OCI-LY7 (cell line): ENCODE data around the gene ERGIC1. TPM values are rescaled to one million over a fixed set of nuclear protein-coding genes. Genes with fewer than 3 reads are reported as not detected.

Source experiments
- BruUV-seq: library from RNA; stranded (reverse); fragments of 400-500 nt; replicated peaks from 2 replicates; lab custom pipeline; 2021; lab: Mats Ljungman, UMichigan
- CTCF ChIA-PET: fragments of 300-600 bp; sonication (Branson Sonifier 250); formaldehyde crosslinking; loops from one replicate; lab custom pipeline; 2022; ENCODE audit warnings: antibody characterized with exemption; ENCODE audit not compliant: unreplicated experiment; lab: Charles Lee
- POLR2A ChIA-PET: fragments of 300-600 bp; sonication (Branson Sonifier 250); formaldehyde crosslinking; loops from one replicate; lab custom pipeline; 2022; ENCODE audit warnings: antibody characterized with exemption; lab: Charles Lee
- DNase-seq: peaks from one replicate; pipeline ENCODE4 v3.0.0-alpha.2; 2015; ENCODE audit warnings: low spot score
- H2AFZ ChIP-seq: fragments of 200-600 bp; sonication (generic), shearing (Covaris generic); 2 replicates; pipeline ENCODE4 v1.6.1; 2014; ENCODE audit warnings: mild to moderate bottlenecking, antibody characterized with exemption, low read length, moderate library complexity
- H3K27ac ChIP-seq: fragments of 200-600 bp; sonication (generic); 2 replicates; pipeline ENCODE4 v1.5.1; 2014; ENCODE audit warnings: mixed run types, low read depth, mild to moderate bottlenecking, moderate library complexity, low read length, inconsistent platforms; ENCODE audit not compliant: poor library complexity, severe bottlenecking
- H3K36me3 ChIP-seq: fragments of 200-600 bp; sonication (generic); 2 replicates; pipeline ENCODE4 v1.6.1; 2014; ENCODE audit warnings: mild to moderate bottlenecking, antibody characterized with exemption, low read length, moderate library complexity, mixed read lengths; ENCODE audit not compliant: insufficient read depth
- H3K4me1 ChIP-seq: fragments of 200-600 bp; sonication (generic); 2 replicates; pipeline ENCODE4 v1.5.1; 2014; ENCODE audit warnings: mild to moderate bottlenecking, low read length; ENCODE audit not compliant: insufficient read depth, poor library complexity, severe bottlenecking
- H3K4me2 ChIP-seq: fragments of 200-600 bp; sonication (generic); 2 replicates; pipeline ENCODE4 v1.6.1; 2014; ENCODE audit warnings: mild to moderate bottlenecking, low read length
- H3K4me3 ChIP-seq: fragments of 200-600 bp; sonication (generic); 2 replicates; pipeline ENCODE4 v1.5.1; 2014; ENCODE audit warnings: mild to moderate bottlenecking, low read depth, low read length; ENCODE audit not compliant: poor library complexity, severe bottlenecking
- H3K79me2 ChIP-seq: fragments of 200-600 bp; sonication (generic); 2 replicates; pipeline ENCODE4 v1.6.1; 2016; ENCODE audit warnings: low read depth, mild to moderate bottlenecking, low read length, moderate library complexity, mixed read lengths; ENCODE audit not compliant: insufficient read depth
- H3K9me2 ChIP-seq: fragments of 200-600 bp; sonication (generic); 2 replicates; pipeline ENCODE4 v1.6.1; 2016; ENCODE audit warnings: mild to moderate bottlenecking, low read length, mixed read lengths; ENCODE audit not compliant: insufficient read depth
- H3K9me3 ChIP-seq: fragments of 200-600 bp; sonication (generic); 2 replicates; pipeline ENCODE4 v1.6.1; 2014; ENCODE audit warnings: mild to moderate bottlenecking, mixed run types, low read length, mixed read lengths
- H4K20me1 ChIP-seq: fragments of 200-600 bp; sonication (generic); 2 replicates; pipeline ENCODE4 v1.6.1; 2014; ENCODE audit warnings: mild to moderate bottlenecking, antibody characterized with exemption, low read length, moderate library complexity, mixed read lengths; ENCODE audit not compliant: insufficient read depth
- EZH2phosphoT487 ChIP-seq: fragments of 200-600 bp; sonication (generic); IDR thresholded peaks from 2 replicates; pipeline ENCODE4 v1.6.1; 2018; ENCODE audit warnings: low read depth, borderline replicate concordance, mild to moderate bottlenecking, mixed run types, antibody characterized with exemption, low read length, moderate library complexity, mixed read lengths
- intact Hi-C: fragments of 100-400 bp; cut with micrococcal nuclease; formaldehyde crosslinking; loops from one replicate; pipeline ENCODE4 v1.10.0; 2022; ENCODE audit not compliant: unreplicated experiment
- total RNA-seq, 2 experiments: library from RNA; depleted of rRNA in 1 of 2; stranded (reverse); fragments of >200 nt in 1 of 2; shearing (Covaris generic) in 1 of 2; gene quantifications; 2 replicates each; pipeline ENCODE4 v1.2.3, GENCODE V29; 2014 to 2022
- TF ChIP-seq, protein P1 (sequence below): fragments of 200-600 bp; sonication (generic); conservative IDR thresholded peaks from 2 replicates; pipeline ENCODE4 v1.5.1; 2014; ENCODE audit warnings: mild to moderate bottlenecking, antibody characterized with exemption, low read length, moderate library complexity, mixed read lengths

Gene ERGIC1
- total RNA-seq, 2 experiments from 2014 or later = 125 to 178 TPM

DNA sequence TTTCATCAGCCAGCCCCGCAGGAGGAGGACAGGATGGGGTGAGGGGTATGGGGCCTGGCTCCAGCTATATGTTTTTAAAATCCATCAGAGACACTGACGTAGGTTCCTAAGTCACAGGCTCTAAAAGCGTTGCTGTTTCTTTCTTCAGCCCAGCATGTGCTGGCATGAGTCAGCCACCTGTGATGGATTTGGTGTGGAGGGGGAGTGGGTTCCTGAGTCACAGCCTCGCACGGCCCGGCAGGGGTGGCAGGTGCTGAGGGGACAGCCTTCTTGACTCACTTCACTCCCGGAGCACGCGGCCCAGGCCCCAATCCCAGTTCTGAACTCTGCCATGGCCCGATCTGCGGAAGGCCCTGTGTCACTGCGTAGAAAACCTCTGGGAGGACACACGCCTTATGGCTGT, 86.4 kb downstream of the ERGIC1 start:
- Histone ChIP-seq H3K4me1 (no peaks in the 10 kb centered on the region), H3K4me2 (no peak overlapping the region), H3K9me2 (no peaks in the 10 kb centered on the region), H3K27ac (no peak overlapping the region), H4K20me1 (no peaks in the 10 kb centered on the region), H3K9me3 (no peaks in the 10 kb centered on the region), H3K36me3 (peaks cover 39% of the 10 kb centered on the region), H3K79me2 (no peaks in the 10 kb centered on the region), H2AFZ (no peak overlapping the region), H3K4me3 (no peak overlapping the region)
- ChIA-PET POLR2A (interaction anchor here (0.5 kb wide), 1 partner anchor 41 kb away, joined by 3 read pairs; no protein-coding TSS in a partner anchor), CTCF (no interaction called here)
- TF ChIP-seq, protein P1, sequence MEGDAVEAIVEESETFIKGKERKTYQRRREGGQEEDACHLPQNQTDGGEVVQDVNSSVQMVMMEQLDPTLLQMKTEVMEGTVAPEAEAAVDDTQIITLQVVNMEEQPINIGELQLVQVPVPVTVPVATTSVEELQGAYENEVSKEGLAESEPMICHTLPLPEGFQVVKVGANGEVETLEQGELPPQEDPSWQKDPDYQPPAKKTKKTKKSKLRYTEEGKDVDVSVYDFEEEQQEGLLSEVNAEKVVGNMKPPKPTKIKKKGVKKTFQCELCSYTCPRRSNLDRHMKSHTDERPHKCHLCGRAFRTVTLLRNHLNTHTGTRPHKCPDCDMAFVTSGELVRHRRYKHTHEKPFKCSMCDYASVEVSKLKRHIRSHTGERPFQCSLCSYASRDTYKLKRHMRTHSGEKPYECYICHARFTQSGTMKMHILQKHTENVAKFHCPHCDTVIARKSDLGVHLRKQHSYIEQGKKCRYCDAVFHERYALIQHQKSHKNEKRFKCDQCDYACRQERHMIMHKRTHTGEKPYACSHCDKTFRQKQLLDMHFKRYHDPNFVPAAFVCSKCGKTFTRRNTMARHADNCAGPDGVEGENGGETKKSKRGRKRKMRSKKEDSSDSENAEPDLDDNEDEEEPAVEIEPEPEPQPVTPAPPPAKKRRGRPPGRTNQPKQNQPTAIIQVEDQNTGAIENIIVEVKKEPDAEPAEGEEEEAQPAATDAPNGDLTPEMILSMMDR = no peak
- no peak for TF ChIP-seq EZH2phosphoT487
- DNase-seq = no peak
- intact Hi-C loops = no loop called here
- no TSS peak for BruUV-seq

DNA sequence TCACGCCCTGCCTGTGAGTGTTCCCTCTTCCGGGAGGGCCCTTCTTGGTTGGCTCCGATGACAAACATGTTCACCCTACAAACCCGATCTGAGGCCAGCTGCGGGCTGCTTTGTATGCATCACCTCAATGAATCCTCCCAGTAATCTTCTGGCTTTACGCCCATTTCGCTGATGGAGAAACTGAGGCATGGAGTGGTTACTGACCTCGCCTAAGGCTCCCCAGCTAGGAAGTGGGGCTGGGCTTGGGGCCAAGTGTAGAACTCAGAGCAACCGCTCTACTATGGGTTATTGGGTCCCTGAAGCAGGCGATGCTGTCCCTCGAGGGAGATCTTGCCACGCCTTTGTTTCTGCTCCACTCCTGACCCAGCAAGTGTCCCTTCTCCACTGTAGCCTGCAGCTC, 86.9 kb downstream of the ERGIC1 start:
- Histone ChIP-seq H2AFZ (no peak overlapping the region), H3K4me2 (no peak overlapping the region), H3K4me3 (no peak overlapping the region), H3K36me3 (peaks cover 34% of the 10 kb centered on the region), H3K27ac (no peak overlapping the region), H3K79me2 (no peaks in the 10 kb centered on the region), H3K9me2 (no peaks in the 10 kb centered on the region), H4K20me1 (no peaks in the 10 kb centered on the region), H3K9me3 (no peaks in the 10 kb centered on the region), H3K4me1 (no peaks in the 10 kb centered on the region)
- CTCF ChIA-PET = no interaction called here
- intact Hi-C loops = no loop called here
- DNase-seq = no peak
- POLR2A ChIA-PET = no interaction called here
- TF ChIP-seq, protein P1 = no peak
- TF ChIP-seq EZH2phosphoT487 = no peak
- no TSS peak for BruUV-seq

DNA sequence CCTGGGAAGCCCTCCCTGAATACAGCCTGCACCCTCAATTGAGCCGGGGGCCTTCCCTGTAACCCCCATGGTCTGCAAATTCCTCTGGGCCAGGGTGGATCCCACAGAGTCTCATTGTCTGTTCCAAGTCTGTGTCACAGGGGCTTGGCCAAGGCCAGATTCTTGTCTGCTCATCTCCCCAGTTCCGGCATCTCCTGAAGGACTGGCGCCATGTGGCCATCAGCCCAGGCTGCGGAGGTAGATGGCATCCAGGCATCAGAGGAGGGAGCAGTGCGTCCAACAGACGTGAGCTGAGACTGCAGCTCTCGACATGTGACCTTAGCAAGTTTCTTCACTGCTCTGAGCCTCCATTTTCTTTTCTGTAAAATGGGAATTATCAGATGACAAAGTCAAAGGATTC, 87.9 kb downstream of the ERGIC1 start:
- Histone ChIP-seq H3K4me1 (no peaks in the 10 kb centered on the region), H3K79me2 (no peaks in the 10 kb centered on the region), H2AFZ (no peak overlapping the region), H3K4me2 (no peak overlapping the region), H3K36me3 (peaks cover 30% of the 10 kb centered on the region), H3K27ac (no peak overlapping the region), H4K20me1 (no peaks in the 10 kb centered on the region), H3K9me2 (no peaks in the 10 kb centered on the region), H3K4me3 (no peak overlapping the region), H3K9me3 (no peaks in the 10 kb centered on the region)
- ChIA-PET POLR2A (no interaction called here), CTCF (no interaction called here)
- DNase-seq = no peak
- TF ChIP-seq, protein P1 = no peak
- TF ChIP-seq EZH2phosphoT487 = no peak
- intact Hi-C loops = no loop called here
- no TSS peak for BruUV-seq
